ENCODE data around the gene SULT4A1. TPM values are rescaled to one million over a fixed set of nuclear protein-coding genes. Genes with fewer than 3 reads are reported as not detected.

The SULT4A1 gene
- total RNA-seq, 1 experiment from 2014 or later, result 0.15 TPM

DNA sequence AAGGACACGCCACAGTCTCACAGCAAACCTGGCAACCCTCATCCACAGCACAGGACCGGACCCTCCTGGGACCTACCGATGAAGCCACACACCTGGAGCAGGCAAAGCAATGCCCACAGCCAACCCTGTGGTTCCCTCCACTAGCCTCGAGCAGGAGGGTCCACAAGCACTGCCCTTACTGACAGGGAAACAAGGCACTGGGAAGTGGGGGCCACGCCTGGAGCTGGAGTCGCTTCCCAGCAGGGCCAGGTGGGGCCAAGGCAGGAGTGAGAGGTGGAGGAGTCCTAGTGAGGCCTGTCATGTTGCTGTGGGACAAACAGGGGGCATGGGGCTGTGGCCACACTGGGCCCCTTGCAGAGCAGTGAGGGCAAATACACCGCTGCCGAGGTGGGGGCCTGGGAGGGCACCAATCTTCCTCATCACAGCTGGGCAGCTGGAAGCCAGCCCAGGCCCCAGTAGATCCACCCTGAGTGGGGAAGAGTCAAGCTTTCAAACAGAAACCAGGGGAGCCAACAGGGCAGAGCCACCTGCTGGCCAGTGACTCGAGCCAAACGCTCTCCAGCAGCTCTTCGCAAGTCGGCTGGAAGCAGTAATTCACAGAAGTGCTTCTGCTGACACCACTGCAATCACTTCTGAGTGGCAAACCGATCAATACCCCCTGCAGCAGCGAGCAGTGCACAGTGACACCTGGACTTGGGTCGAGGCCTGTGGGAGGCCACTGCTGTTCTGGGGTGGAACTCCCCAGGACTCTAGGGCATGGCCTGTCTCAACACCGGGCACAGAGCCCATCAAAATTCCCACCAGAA is 13.7 kb downstream of the SULT4A1 start:
- Histone ChIP-seq H3K4me3 (ENCODE audit: low read depth, low read length, poor library complexity, severe bottlenecking) (no peak overlapping the region), H3K27ac (ENCODE audit: low read depth, low read length, poor library complexity, severe bottlenecking) (no peak overlapping the region), H3K36me3 (ENCODE audit: insufficient read depth, low read length, poor library complexity, severe bottlenecking) (no peaks in the 10 kb centered on the region), H3K9me3 (ENCODE audit: low read depth, low read length, poor library complexity, severe bottlenecking) (no peaks in the 10 kb centered on the region), H3K4me1 (ENCODE audit: insufficient read depth, low read length, poor library complexity, severe bottlenecking) (no peaks in the 10 kb centered on the region), H3K27me3 (replicated peaks; ENCODE audit: insufficient read depth, low read depth, low read length, poor library complexity) (peaks cover 30% of the 10 kb centered on the region)
- TF ChIP-seq EZH2 (IDR thresholded peaks at IDR 0.05; ENCODE audit: borderline replicate concordance, low read depth, low read length, poor library complexity, severe bottlenecking), result no peak
- TF ChIP-seq, protein P1, sequence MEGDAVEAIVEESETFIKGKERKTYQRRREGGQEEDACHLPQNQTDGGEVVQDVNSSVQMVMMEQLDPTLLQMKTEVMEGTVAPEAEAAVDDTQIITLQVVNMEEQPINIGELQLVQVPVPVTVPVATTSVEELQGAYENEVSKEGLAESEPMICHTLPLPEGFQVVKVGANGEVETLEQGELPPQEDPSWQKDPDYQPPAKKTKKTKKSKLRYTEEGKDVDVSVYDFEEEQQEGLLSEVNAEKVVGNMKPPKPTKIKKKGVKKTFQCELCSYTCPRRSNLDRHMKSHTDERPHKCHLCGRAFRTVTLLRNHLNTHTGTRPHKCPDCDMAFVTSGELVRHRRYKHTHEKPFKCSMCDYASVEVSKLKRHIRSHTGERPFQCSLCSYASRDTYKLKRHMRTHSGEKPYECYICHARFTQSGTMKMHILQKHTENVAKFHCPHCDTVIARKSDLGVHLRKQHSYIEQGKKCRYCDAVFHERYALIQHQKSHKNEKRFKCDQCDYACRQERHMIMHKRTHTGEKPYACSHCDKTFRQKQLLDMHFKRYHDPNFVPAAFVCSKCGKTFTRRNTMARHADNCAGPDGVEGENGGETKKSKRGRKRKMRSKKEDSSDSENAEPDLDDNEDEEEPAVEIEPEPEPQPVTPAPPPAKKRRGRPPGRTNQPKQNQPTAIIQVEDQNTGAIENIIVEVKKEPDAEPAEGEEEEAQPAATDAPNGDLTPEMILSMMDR (conservative IDR thresholded peaks at IDR 0.05; ENCODE audit: low read depth, low read length), result peak; percentile 41
- CTCF ChIA-PET, result no interaction called here
- no peak for DNase-seq (ENCODE audit: low spot score)
- POLR2A ChIA-PET (ENCODE audit: low non-redundant PET), result no interaction called here
- intact Hi-C loops (cut with micrococcal nuclease; ENCODE audit: unreplicated experiment), result no loop called here
- BruUV-seq (replicated peaks), result no TSS peak

DNA sequence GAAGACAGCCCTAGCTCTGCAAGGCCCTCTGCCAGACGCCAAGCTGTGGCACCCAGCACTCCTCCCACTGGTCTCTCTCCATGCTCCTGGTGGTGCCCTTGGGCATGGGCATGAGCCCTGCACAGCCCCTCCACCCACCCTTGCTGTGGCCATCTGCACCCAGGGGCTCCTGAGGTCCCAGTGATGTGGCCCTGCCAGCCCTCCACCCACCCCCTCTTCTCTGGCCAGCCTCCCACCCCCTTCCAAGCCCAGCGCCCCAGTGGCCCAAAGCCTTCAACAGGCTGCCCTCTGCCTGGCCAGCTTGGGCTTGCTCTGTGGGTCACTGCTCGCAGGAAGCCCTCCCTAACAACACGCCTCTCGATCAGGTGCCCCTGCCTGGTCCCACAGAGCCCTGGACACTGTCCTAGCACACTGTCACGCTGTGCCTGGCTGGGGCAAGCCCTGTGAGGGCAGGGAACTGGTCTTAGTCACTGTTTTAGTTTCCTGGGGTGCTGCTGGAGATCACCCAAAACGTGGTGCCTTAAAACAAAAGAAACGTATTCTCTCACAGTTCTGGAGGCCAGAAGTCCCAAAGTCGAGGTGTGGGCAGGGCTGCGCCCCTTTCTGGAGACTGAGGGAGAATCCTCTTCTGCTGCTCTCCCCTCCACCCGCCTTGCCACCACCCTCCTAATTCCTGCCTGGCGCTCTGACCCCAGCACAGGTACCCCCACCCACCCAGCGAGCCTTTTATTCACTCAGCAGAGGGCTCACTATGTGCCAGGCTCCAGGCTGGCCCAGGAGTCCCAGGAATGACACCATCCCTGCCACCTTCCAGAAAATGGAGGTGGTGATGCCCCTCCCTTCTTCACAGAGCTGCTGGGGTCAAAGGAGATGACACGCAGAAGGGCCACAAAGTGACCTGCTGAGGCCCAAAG is 14.7 kb downstream of the SULT4A1 start:
- intact Hi-C loops (cut with micrococcal nuclease; ENCODE audit: unreplicated experiment), result no loop called here
- Histone ChIP-seq H3K27me3 (replicated peaks; ENCODE audit: insufficient read depth, low read depth, low read length, poor library complexity) (peaks cover 30% of the 10 kb centered on the region), H3K4me1 (ENCODE audit: insufficient read depth, low read length, poor library complexity, severe bottlenecking) (no peaks in the 10 kb centered on the region), H3K4me3 (ENCODE audit: low read depth, low read length, poor library complexity, severe bottlenecking) (no peak overlapping the region), H3K36me3 (ENCODE audit: insufficient read depth, low read length, poor library complexity, severe bottlenecking) (no peaks in the 10 kb centered on the region), H3K9me3 (ENCODE audit: low read depth, low read length, poor library complexity, severe bottlenecking) (no peaks in the 10 kb centered on the region), H3K27ac (ENCODE audit: low read depth, low read length, poor library complexity, severe bottlenecking) (no peak overlapping the region)
- ChIA-PET CTCF (no interaction called here), POLR2A (ENCODE audit: low non-redundant PET) (no interaction called here)
- no peak for TF ChIP-seq EZH2 (IDR thresholded peaks at IDR 0.05; ENCODE audit: borderline replicate concordance, low read depth, low read length, poor library complexity, severe bottlenecking)
- TF ChIP-seq, protein P1 (conservative IDR thresholded peaks at IDR 0.05; ENCODE audit: low read depth, low read length), result no peak
- no peak for DNase-seq (ENCODE audit: low spot score)
- BruUV-seq (replicated peaks), result no TSS peak

DNA sequence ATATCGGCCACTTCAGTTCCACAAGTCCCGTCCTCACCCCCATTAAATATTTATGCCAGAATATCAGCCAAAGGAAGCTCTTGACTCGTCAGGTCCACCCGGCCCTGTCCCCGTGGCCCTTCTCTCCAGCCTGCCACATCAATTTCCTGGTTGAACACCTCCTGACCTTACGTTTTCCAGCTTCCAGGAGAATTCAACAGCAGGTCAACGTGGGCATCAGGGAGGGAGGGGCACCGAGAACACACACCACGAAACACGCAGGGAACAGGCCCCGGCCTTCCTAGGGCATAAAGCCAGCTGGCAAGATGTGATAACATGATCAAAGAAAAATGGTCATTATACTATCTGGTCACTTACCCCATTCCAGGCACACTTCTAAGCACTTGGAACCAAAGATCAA is 15.3 kb downstream of the SULT4A1 start:
- H3K27me3 ChIP-seq (replicated peaks; ENCODE audit: insufficient read depth, low read depth, low read length, poor library complexity), result peaks cover 28% of the 10 kb centered on the region
- ChIA-PET CTCF (no interaction called here), POLR2A (ENCODE audit: low non-redundant PET) (no interaction called here)
- no TSS peak for BruUV-seq (replicated peaks)
- no peak overlapping the region for H3K4me3 ChIP-seq (ENCODE audit: low read depth, low read length, poor library complexity, severe bottlenecking)
- H3K27ac ChIP-seq (ENCODE audit: low read depth, low read length, poor library complexity, severe bottlenecking), result no peak overlapping the region
- no peak for TF ChIP-seq EZH2 (IDR thresholded peaks at IDR 0.05; ENCODE audit: borderline replicate concordance, low read depth, low read length, poor library complexity, severe bottlenecking)
- TF ChIP-seq, protein P1 (conservative IDR thresholded peaks at IDR 0.05; ENCODE audit: low read depth, low read length), result no peak
- H3K9me3 ChIP-seq (ENCODE audit: low read depth, low read length, poor library complexity, severe bottlenecking), result no peaks in the 10 kb centered on the region
- H3K4me1 ChIP-seq (ENCODE audit: insufficient read depth, low read length, poor library complexity, severe bottlenecking), result no peaks in the 10 kb centered on the region
- no peaks in the 10 kb centered on the region for H3K36me3 ChIP-seq (ENCODE audit: insufficient read depth, low read length, poor library complexity, severe bottlenecking)
- no peak for DNase-seq (ENCODE audit: low spot score)
- intact Hi-C loops (cut with micrococcal nuclease; ENCODE audit: unreplicated experiment), result no loop called here
